PC-3 (cell line): Measurements from ENCODE around the gene FAM9C. TPM values are rescaled to one million over a fixed set of nuclear protein-coding genes. Genes with fewer than 3 reads are reported as not detected.

Source experiments
- ATAC-seq: fragments of 200-7000 bp; cut with Tn5 transposase; 2 replicates; pipeline ENCODE4 v1.9.1; 2020; ENCODE audit warnings: mild to moderate bottlenecking, moderate library complexity
- BruUV-seq: library from RNA; stranded (reverse); fragments of 400-500 nt; replicated peaks from 2 replicates; lab custom pipeline; 2021; lab: Mats Ljungman, UMichigan
- CTCF ChIA-PET: fragments of 300-600 bp; sonication (Branson Sonifier 250); formaldehyde crosslinking; loops from one replicate; lab custom pipeline; 2022; ENCODE audit warnings: antibody characterized with exemption; lab: Charles Lee
- POLR2A ChIA-PET: fragments of 300-600 bp; sonication (Branson Sonifier 250); formaldehyde crosslinking; loops from one replicate; lab custom pipeline; 2022; ENCODE audit warnings: antibody characterized with exemption; ENCODE audit not compliant: unreplicated experiment; lab: Charles Lee
- DNase-seq: peaks from one replicate; pipeline ENCODE4 v3.0.0-alpha.2; 2015
- H2AFZ ChIP-seq: fragments of 300-600 bp; sonication (generic); 2 replicates; pipeline ENCODE4 v1.6.0; 2016; ENCODE audit warnings: antibody characterized with exemption, low read length
- H3F3A ChIP-seq: fragments of 300-600 bp; sonication (generic); one replicate; pipeline ENCODE4 v1.6.0; 2017; ENCODE audit warnings: antibody characterized with exemption, low read length, control low read depth, mild to moderate bottlenecking; ENCODE audit not compliant: unreplicated experiment
- H3K27ac ChIP-seq: fragments of 300-600 bp; sonication (generic); 2 replicates; pipeline ENCODE4 v1.5.1; 2016; ENCODE audit warnings: mild to moderate bottlenecking, low read length
- H3K27me3 ChIP-seq: fragments of 300-600 bp; sonication (generic); 2 replicates; pipeline ENCODE4 v1.6.1; 2016; ENCODE audit warnings: low read length, mixed read lengths
- H3K36me3 ChIP-seq: fragments of 300-600 bp; sonication (generic); 2 replicates; pipeline ENCODE4 v1.6.1; 2016; ENCODE audit warnings: low read depth, mixed run types, low read length, mixed read lengths
- H3K4me1 ChIP-seq: fragments of 300-600 bp; sonication (generic); 2 replicates; pipeline ENCODE4 v1.5.1; 2016; ENCODE audit warnings: low read length; ENCODE audit not compliant: insufficient read depth
- H3K4me2 ChIP-seq: fragments of 300-600 bp; sonication (generic); 2 replicates; pipeline ENCODE4 v1.6.0; 2016; ENCODE audit warnings: low read length
- H3K4me3 ChIP-seq: fragments of 300-600 bp; sonication (generic); 2 replicates; pipeline ENCODE4 v1.5.1; 2016; ENCODE audit warnings: mild to moderate bottlenecking, low read length, mixed read lengths
- H3K79me2 ChIP-seq: fragments of 300-600 bp; sonication (generic); 2 replicates; pipeline ENCODE4 v1.6.1; 2017; ENCODE audit warnings: low read length, mixed read lengths
- H3K9ac ChIP-seq: fragments of 300-600 bp; sonication (generic); 2 replicates; pipeline ENCODE4 v1.6.0; 2016; ENCODE audit warnings: mild to moderate bottlenecking, low read length
- H3K9me2 ChIP-seq: fragments of 300-600 bp; sonication (generic); replicated peaks from 2 replicates; pipeline ENCODE4 v1.6.1; 2016; ENCODE audit warnings: mixed run types, low read length, mixed read lengths
- H3K9me3 ChIP-seq: fragments of 300-600 bp; sonication (generic); 2 replicates; pipeline ENCODE4 v1.6.1; 2016; ENCODE audit warnings: low read length, mixed read lengths
- H4K20me1 ChIP-seq: fragments of 300-600 bp; sonication (generic); 2 replicates; pipeline ENCODE4 v1.6.1; 2016; ENCODE audit warnings: low read length, mixed read lengths
- CTCF ChIP-seq: fragments of 300-600 bp; sonication (generic); conservative IDR thresholded peaks from 2 replicates; pipeline ENCODE4 v1.5.1; 2017; ENCODE audit warnings: antibody characterized with exemption, low read depth, mild to moderate bottlenecking, low read length
- EZH2 ChIP-seq: fragments of 300-600 bp; sonication (generic); IDR thresholded peaks from one replicate; pipeline ENCODE4 v1.6.1; 2017; ENCODE audit warnings: antibody characterized with exemption, mild to moderate bottlenecking, low read length; ENCODE audit not compliant: unreplicated experiment
- EZH2phosphoT487 ChIP-seq: fragments of 300-600 bp; sonication (generic); IDR thresholded peaks from 2 replicates; pipeline ENCODE4 v1.6.1; 2018; ENCODE audit warnings: mild to moderate bottlenecking, antibody characterized with exemption, low read length, borderline replicate concordance
- intact Hi-C: fragments of 100-400 bp; cut with micrococcal nuclease; formaldehyde crosslinking; loops from 2 replicates; pipeline ENCODE4 v1.9.0; 2023
- total RNA-seq: library from RNA; depleted of rRNA; stranded (reverse); fragments of >200 nt; gene quantifications from 2 replicates; pipeline ENCODE4 v1.2.3, GENCODE V29; 2014

FAM9C gene
- total RNA-seq, 1 experiment from 2014 or later, result not detected

- ATAC-seq, result peak; percentile 75
Observed at GRCh38 chrX:13059637-13060499, 15.4 kb upstream of the FAM9C start.

GRCh38 chrX:13055486-13055885, 11.1 kb upstream of the FAM9C start:
- CTCF ChIA-PET, result no interaction called here

More at GRCh38 chrX:13059637-13060499, 15.4 kb upstream of the FAM9C start:
- intact Hi-C loops, result no loop called here
- 0 out of 2 replicates have a peak overlapping the region, but pooled peaks have one; percentile 14 for H2AFZ ChIP-seq
- H3K79me2 ChIP-seq, result no peaks in the 10 kb centered on the region
- POLR2A ChIA-PET, result interaction anchor here (0.6 kb wide), 2 partner anchors 14 to 149 kb away, joined by 3 read pairs; no protein-coding TSS in a partner anchor
- CTCF ChIA-PET, result no interaction called here
- no peaks in the 10 kb centered on the region for H3K36me3 ChIP-seq
- no peaks in the 10 kb centered on the region for H4K20me1 ChIP-seq
- no peaks in the 10 kb centered on the region for H3K27me3 ChIP-seq
- no peaks in the 10 kb centered on the region for H3F3A ChIP-seq
- H3K9me3 ChIP-seq, result no peaks in the 10 kb centered on the region
- peak; percentile 90 for DNase-seq
- H3K4me2 ChIP-seq, result peak overlapping the region; percentile 13; the same call in 1 of the 2 replicates
- peaks cover 20% of the 10 kb centered on the region for H3K4me1 ChIP-seq
- no peak overlapping the region for H3K4me3 ChIP-seq
- no TSS peak for BruUV-seq
- peak overlapping the region; percentile 69 for H3K27ac ChIP-seq
- no peak overlapping the region; the same call in 1 of the 2 replicates for H3K9ac ChIP-seq
- H3K9me2 ChIP-seq, result no peaks in the 10 kb centered on the region
- TF ChIP-seq EZH2 (no peak), CTCF (no peak), EZH2phosphoT487 (no peak)

More at GRCh38 chrX:13055486-13055885, 11.1 kb upstream of the FAM9C start:
- peaks cover 16% of the 10 kb centered on the region for H3K4me1 ChIP-seq
- H3K36me3 ChIP-seq, result no peaks in the 10 kb centered on the region
- no peak overlapping the region for H3K4me3 ChIP-seq
- no peak overlapping the region for H3K27ac ChIP-seq
- intact Hi-C loops, result no loop called here
- TF ChIP-seq EZH2 (no peak), CTCF (no peak), EZH2phosphoT487 (no peak)
- no peaks in the 10 kb centered on the region for H3K9me2 ChIP-seq
- BruUV-seq, result no TSS peak
- H2AFZ ChIP-seq, result no peak overlapping the region
- POLR2A ChIA-PET, result no interaction called here
- ATAC-seq, result no peak
- H3K79me2 ChIP-seq, result no peaks in the 10 kb centered on the region
- H4K20me1 ChIP-seq, result no peaks in the 10 kb centered on the region
- H3K9me3 ChIP-seq, result no peaks in the 10 kb centered on the region
- DNase-seq, result no peak
- H3K9ac ChIP-seq, result no peak overlapping the region
- H3K27me3 ChIP-seq, result no peaks in the 10 kb centered on the region
- no peak overlapping the region for H3K4me2 ChIP-seq
- no peaks in the 10 kb centered on the region for H3F3A ChIP-seq
